T-helper 22 cell (primary cell): Measurements from ENCODE around the gene SURF6.
"Not testable (repeated sequence)": the region's sequence is repeated elsewhere in the genome, so short reads cannot be mapped to it uniquely, and the experiment has no call there.

Experiments
- DNase-seq: peaks from one replicate; pipeline ENCODE4 v3.0.0-alpha.2; 2020; ENCODE audit warnings: low read depth

SURF6 gene

GRCh38 chr9:133335924-133336811, at the start of gene SURF6:
SURF6 (minus strand) TSS chr9:133336188; CDS start chr9:133336132, 56 bp downstream.
- DNase-seq: peak; percentile 89

GRCh38 chr9:133385452-133385851, 49.5 kb upstream of the SURF6 start:
- DNase-seq: no peak

GRCh38 chr9:133384736-133385321, 48.8 kb upstream of the SURF6 start:
- DNase-seq: no peak

GRCh38 chr9:133383438-133383837, 47.5 kb upstream of the SURF6 start:
- no peak for DNase-seq

- DNase-seq: no peak
Measured at GRCh38 chr9:133382507-133383141, 46.6 kb upstream of the SURF6 start.

GRCh38 chr9:133380734-133381133, 44.7 kb upstream of the SURF6 start:
- DNase-seq: no peak

- DNase-seq: no peak
Measured at GRCh38 chr9:133379153-133380086, 43.4 kb upstream of the SURF6 start.

GRCh38 chr9:133378408-133378962, 42.5 kb upstream of the SURF6 start:
- no peak for DNase-seq

GRCh38 chr9:133377721-133378216, 41.8 kb upstream of the SURF6 start:
- DNase-seq: no peak

GRCh38 chr9:133377280-133377679, 41.3 kb upstream of the SURF6 start:
- not testable (repeated sequence) for DNase-seq

- peak; percentile 85 for DNase-seq
Measured at GRCh38 chr9:133375724-133376654, 40.0 kb upstream of the SURF6 start, which contains the start of the genes STKLD1 and SURF4. STKLD1 (plus strand) TSS chr9:133376366; CDS start chr9:133376474, 108 bp downstream. SURF4 (minus strand) TSS chr9:133376060; CDS start chr9:133375969, 91 bp downstream.

GRCh38 chr9:133375116-133375723, 39.2 kb upstream of the SURF6 start:
- DNase-seq: no peak

- no peak for DNase-seq
Measured at GRCh38 chr9:133374612-133375115, 38.7 kb upstream of the SURF6 start.

GRCh38 chr9:133372144-133372543, 36.2 kb upstream of the SURF6 start:
- no peak for DNase-seq

- peak; percentile 69 for DNase-seq
Measured at GRCh38 chr9:133371261-133371711, 35.3 kb upstream of the SURF6 start.

- DNase-seq: peak; percentile 61
Measured at GRCh38 chr9:133370685-133371084, 34.7 kb upstream of the SURF6 start.

- DNase-seq: no peak
Measured at GRCh38 chr9:133369933-133370332, 33.9 kb upstream of the SURF6 start.

GRCh38 chr9:133369422-133369821, 33.4 kb upstream of the SURF6 start:
- DNase-seq: no peak

GRCh38 chr9:133368249-133368881, 32.4 kb upstream of the SURF6 start:
- no peak for DNase-seq
